Esophagus muscularis mucosa (tissue), 3 donors: ENCODE data around the gene OR2G6.
"Not testable (repeated sequence)": the region's sequence is repeated elsewhere in the genome, so short reads cannot be mapped to it uniquely, and the experiment has no call there.

Experiments used
- POLR2AphosphoS5 ChIP-seq, 2 donors: sonication (generic); formaldehyde crosslinking; IDR thresholded peaks; one replicate each; pipeline ENCODE4 v1.6.1; 2017; ENCODE audit warnings: antibody characterized with exemption in 2 of 2
- TF ChIP-seq, protein P1 (sequence below), 3 experiments: fragments of 200-600 bp in 2 of 3; fragments of 450-650 bp in 1 of 3; sonication (generic) in 2 of 3; IDR thresholded peaks; one replicate each; pipeline ENCODE4 v1.5.1; 2017 to 2019; ENCODE audit warnings: antibody characterized with exemption in 3 of 3, mild to moderate bottlenecking in 2 of 3, moderate library complexity in 1 of 3

DNA sequence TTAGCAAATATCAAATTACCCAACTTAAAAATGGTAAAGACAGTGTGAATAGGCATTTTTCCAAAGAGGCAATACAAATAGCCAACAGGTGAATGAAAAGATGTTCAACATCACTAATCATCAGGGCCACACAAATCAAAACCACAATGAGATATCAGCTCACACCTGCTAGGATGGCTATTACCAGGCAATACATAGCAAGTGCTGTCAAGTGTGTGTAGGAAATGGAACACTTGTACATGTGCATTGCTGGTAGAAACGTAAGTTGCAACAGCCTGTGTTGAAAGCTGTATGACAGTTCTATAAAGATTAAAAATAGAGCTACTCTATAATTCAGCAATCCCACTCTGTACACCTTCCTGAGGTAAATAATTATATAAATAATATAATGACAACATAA, 64.2 kb downstream of the OR2G6 start:
- TF ChIP-seq, protein P1, sequence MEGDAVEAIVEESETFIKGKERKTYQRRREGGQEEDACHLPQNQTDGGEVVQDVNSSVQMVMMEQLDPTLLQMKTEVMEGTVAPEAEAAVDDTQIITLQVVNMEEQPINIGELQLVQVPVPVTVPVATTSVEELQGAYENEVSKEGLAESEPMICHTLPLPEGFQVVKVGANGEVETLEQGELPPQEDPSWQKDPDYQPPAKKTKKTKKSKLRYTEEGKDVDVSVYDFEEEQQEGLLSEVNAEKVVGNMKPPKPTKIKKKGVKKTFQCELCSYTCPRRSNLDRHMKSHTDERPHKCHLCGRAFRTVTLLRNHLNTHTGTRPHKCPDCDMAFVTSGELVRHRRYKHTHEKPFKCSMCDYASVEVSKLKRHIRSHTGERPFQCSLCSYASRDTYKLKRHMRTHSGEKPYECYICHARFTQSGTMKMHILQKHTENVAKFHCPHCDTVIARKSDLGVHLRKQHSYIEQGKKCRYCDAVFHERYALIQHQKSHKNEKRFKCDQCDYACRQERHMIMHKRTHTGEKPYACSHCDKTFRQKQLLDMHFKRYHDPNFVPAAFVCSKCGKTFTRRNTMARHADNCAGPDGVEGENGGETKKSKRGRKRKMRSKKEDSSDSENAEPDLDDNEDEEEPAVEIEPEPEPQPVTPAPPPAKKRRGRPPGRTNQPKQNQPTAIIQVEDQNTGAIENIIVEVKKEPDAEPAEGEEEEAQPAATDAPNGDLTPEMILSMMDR (IDR thresholded peaks at IDR 0.05), result not testable (repeated sequence)
- not testable (repeated sequence) for TF ChIP-seq POLR2AphosphoS5 (IDR thresholded peaks at IDR 0.05)
